ENCODE measurements around the gene MRPL4.

MRPL4 gene

DNA sequence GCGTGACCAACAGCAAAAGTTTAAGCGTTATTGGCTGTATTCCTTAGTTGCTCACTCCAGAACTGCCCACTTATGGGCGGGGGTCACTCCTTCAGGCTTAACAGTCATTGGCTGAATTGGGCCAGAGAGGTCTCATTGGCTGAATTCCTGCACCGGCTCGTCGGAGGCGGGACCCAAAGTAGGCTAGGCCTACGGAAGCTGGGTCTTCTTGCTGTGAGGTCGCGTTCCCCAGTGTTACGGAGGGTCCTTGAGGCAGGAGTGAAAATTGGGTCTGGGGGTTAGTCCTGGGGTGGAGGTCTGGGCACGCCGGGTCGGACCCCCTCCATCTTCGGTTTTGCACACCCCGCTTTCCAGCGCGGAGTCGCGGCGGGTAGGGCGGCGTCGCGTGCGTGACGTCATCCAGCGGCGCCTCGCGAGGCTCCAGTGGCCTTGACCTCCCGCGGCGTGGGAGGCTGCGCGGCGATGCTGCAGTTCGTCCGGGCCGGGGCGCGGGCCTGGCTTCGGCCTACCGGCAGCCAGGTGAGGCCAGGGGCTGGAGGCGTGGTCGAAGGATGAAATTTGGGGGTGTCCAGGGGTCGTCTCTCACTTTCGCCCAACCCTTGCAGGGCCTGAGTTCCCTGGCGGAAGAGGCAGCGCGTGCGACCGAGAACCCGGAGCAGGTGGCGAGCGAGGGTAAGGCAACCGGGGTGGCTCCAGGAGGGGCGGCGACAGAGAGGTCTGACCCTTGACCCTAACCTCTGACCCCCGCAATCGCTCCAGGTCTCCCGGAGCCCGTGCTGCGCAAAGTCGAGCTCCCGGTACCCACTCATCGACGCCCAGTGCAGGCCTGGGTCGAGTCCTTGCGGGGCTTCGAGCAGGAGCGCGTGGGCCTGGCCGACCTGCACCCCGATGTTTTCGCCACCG lies at the start of gene MRPL4:
Gene MRPL4, plus strand, starts transcription at position 423 of the 903 bp plus-strand sequence. Its CDS starts 40 bp downstream, at position 463.
- peak; percentile 100 for DNase-seq (ENCODE audit: low read depth)

DNA sequence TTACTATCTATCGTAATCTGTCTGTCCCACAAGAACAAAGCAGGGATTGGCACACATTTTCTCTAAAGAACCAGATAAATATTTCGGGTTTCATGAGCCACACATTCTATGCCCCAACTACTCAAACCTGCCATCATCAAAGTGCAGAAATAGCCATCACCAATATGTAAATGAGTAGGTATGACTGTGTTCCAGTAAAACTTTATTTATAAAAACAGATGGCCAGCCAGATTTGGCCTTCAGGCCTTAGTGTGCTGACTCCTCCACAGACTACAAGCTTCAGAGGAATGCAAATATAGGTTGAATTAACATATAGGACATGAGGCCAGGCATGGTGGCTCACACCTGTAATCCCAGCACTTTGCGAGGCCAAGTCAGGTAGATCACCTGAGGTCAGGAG lies 48.3 kb upstream of the MRPL4 start:
- no peak for DNase-seq (ENCODE audit: low read depth)

DNA sequence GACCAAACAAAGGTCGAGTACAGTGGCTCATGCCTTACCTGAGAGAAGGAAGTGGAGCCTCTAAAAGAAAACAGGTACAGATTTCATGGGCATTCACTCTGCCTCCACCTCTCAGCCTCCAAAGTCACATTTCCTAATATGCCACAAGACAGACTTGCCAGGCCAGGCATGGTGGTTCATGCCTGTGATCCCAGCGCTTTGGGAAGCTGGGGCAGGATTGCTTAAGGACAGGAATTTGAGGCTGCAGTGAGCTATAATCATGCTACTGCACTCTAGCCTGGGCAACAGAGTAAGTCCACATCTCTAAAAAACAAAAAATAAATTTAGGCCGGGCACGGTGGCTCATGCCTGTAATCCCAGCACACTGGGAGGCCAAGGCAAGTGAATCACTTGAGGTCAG lies 46.4 kb upstream of the MRPL4 start:
- DNase-seq (ENCODE audit: low read depth), result no peak

DNA sequence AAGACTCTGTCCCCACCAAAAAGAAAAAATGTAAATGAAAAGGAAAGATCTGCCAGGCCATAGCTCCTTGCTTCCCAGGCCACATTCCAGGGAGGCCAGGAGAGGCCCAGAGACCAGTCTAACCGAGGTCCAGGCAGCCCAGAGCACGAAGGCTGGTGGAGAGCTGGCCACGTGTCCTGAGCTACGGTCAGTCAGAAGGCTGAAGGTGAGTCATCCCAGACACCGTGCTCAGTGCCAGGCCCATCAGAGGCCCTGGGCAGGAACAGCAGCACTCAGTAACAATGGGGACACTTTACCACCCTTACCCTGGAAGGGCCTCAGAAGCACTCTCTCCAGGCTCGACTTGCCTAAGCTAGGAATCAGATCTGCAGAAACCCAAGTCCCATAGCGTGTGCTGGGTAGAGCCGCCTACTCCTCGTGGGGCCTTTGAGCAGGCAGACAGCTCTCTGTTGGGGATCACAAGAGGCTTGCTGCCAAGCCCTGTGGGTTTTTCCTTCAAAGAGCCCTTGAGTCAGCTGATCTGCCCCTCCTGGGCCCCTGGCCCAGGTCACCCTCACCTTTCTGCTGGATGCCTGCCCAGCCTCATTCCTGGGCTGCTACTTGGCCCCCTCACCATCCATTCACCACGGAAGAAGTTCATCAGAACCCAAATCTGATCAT lies 45.7 kb upstream of the MRPL4 start:
- peak; percentile 79 for DNase-seq (ENCODE audit: low read depth)

DNA sequence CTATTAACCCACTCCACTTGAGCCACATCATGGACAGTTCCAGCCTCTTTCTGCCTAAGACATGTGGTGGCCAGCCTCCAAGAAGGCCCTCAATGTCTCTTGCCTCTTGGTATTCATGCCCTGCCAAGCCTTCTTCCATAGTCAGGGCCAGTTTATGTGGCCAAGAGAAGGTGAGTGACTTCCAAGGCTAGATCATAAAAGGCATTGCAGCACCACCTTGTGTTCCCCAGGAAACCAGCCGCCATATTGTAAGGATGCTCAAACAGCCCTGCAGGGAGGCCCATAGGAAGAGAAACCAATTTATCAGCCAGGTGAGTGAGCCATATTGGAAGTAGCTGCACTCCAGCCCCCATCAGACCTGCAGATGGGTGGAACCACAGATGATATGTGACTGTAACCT lies 45.0 kb upstream of the MRPL4 start:
- DNase-seq (ENCODE audit: low read depth), result no peak

GRCh38 chr19:10209315-10209714 lies 42.7 kb upstream of the MRPL4 start:
- peak; percentile 81 for DNase-seq (ENCODE audit: low read depth)

GRCh38 chr19:10211061-10211460 lies 41.0 kb upstream of the MRPL4 start:
- DNase-seq (ENCODE audit: low read depth), result no peak

DNA sequence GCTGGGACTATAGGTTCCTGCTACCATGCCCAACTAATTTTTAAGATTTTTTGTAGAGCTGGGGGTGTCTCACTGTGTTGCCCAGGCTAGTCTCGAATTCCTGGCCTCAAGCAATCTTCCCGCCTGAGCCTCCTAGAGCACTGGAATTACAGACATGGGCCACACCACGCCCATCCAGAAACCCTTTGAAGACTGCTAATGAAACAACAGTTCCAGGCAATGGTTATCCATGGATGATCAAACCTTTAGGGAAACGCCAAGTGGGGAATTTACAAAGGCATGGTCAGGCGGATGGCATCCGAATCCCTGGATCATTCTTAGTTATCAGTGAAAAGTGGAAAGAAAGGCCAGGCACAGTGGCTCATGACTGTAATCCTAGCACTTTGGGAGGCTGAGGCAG lies 40.3 kb upstream of the MRPL4 start:
- DNase-seq (ENCODE audit: low read depth), result no peak

DNA sequence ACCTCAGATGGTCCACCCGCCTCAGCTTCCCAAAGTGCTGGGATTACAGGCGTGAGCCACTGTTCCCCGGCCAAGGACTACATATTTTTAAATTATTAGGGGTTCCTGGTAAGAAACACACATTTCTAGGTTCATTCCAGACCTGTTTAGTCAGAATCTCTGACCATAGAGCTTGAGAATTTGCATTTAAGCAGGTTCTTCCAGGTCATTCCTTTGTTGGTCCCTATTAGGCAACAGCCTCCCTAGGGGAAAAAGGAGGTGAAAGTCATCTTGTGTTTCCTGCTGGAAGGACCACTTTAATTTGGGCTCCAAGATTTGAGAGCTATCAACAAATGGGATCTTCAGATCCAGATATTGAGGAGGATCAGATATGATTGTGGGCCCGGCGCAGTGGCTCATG lies 37.2 kb upstream of the MRPL4 start:
- peak; percentile 66 for DNase-seq (ENCODE audit: low read depth)

GRCh38 chr19:10217085-10217484 lies 34.9 kb upstream of the MRPL4 start:
- no peak for DNase-seq (ENCODE audit: low read depth)

DNA sequence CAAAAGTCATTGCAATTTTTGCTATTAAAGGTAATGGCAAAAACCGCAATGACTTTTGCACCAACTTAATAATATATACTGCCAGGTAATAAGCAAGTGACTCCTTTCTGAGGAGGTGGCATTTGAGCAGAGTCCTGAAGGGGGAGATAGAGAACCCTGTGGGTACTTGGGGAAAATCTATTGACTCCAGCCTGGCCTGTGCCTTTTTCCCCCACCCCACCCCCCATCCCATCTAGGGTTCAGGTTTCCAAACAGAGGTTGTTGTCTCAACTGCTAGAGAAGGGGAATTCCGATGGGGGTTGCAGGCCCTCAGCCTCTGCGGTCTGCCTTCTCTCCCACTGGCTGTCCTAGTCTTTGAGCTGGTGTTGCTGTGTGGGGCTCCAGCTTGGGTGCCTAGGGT lies 32.3 kb upstream of the MRPL4 start:
- DNase-seq (ENCODE audit: low read depth), result peak; percentile 46

GRCh38 chr19:10220695-10221094 lies 31.3 kb upstream of the MRPL4 start:
- DNase-seq (ENCODE audit: low read depth), result no peak

- no peak for DNase-seq (ENCODE audit: low read depth)
Measured at GRCh38 chr19:10222201-10222890, 29.7 kb upstream of the MRPL4 start.

- DNase-seq (ENCODE audit: low read depth), result no peak
Measured at GRCh38 chr19:10223488-10224213, 28.4 kb upstream of the MRPL4 start.

- no peak for DNase-seq (ENCODE audit: low read depth)
Measured at GRCh38 chr19:10224337-10224736, 27.7 kb upstream of the MRPL4 start.

- DNase-seq (ENCODE audit: low read depth), result no peak
Measured at GRCh38 chr19:10226021-10226375, 26.0 kb upstream of the MRPL4 start.

- DNase-seq (ENCODE audit: low read depth), result peak; percentile 71
Measured at GRCh38 chr19:10226376-10227025, 25.5 kb upstream of the MRPL4 start.

DNA sequence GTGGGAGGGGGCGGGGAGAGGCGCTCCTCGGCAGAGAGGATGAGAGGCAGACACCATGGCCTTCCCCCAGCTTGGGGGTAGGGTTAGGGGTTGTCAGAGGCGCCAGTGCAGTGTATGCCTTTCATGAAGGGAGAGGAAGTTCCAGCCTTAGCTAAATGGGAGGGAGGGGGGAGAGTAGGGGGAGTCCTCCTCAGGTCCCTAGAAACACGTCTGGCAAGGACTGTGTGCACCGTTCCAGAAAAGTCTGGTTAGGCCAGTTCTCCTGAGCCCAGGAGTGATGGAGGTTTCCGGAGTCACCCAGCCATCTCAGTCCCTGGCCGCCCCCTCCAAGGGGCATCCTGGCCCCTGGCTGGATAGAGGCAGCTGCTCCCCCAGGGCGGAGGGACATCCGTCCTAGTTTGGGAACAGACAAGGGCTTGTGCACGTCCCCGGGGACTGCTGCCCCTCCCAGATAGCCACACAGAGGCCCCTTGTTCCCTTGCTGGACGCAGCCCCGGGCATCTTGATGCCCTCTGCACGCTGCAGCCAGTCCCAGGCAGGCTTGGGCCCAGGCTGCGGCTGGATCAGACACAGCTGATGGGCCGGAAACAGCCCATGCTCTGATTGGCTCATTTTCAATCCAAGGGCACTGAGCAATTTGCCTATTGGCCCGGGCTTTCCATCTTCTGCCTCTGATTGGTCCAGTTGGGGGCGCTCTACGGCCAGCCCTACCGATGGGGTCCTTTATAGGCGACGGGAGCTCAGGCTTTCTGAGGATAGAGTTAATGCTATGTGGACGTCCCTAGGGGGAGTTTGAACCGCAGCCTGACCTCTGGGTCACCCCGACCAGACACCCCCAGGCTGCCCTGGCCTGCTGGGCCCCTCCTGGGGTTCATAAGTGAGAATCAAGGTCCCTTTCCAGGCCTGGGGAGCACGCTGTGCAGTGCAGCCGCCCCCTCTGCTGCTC lies 24.7 kb upstream of the MRPL4 start:
- no peak for DNase-seq (ENCODE audit: low read depth)

- no peak for DNase-seq (ENCODE audit: low read depth)
Measured at GRCh38 chr19:10228393-10228792, 23.6 kb upstream of the MRPL4 start.

GRCh38 chr19:10228920-10229319 lies 23.1 kb upstream of the MRPL4 start:
- peak; percentile 65 for DNase-seq (ENCODE audit: low read depth)

Data from ELR (cell line).